ENCODE data around the gene TCF23. TPM values are rescaled to one million over a fixed set of nuclear protein-coding genes. Genes with fewer than 3 reads are reported as not detected.

Gene TCF23
- total RNA-seq, 1 donor from 2014 or later: not detected

- intact Hi-C loops (cut with DNase I): no loop called here
- DNase-seq (ENCODE audit: low spot score): no peak
These were observed 20.7 kb upstream of the TCF23 start for GRCh38 chr2:27127883-27128667.

GRCh38 chr2:27128668-27129571 is 19.9 kb upstream of the TCF23 start:
- no peak for DNase-seq (ENCODE audit: low spot score)
- intact Hi-C loops (cut with DNase I): no loop called here

GRCh38 chr2:27130396-27130795 is 18.4 kb upstream of the TCF23 start:
- intact Hi-C loops (cut with DNase I): no loop called here

GRCh38 chr2:27131429-27131828 is 17.4 kb upstream of the TCF23 start:
- intact Hi-C loops (cut with DNase I): no loop called here
- DNase-seq (ENCODE audit: low spot score): no peak

More at GRCh38 chr2:27130396-27130795, 18.4 kb upstream of the TCF23 start:
- DNase-seq (ENCODE audit: low spot score): no peak

GRCh38 chr2:27133195-27133875 is 15.5 kb upstream of the TCF23 start:
- intact Hi-C loops (cut with DNase I): no loop called here
- no peak for DNase-seq (ENCODE audit: low spot score)

- intact Hi-C loops (cut with DNase I): loop anchor here (2.0 kb wide), 1 partner anchor 79 kb away; the partner anchor contains the start of genes ATRAID and SLC5A6
- peak; percentile 98 for DNase-seq (ENCODE audit: low spot score)
These were observed 14.7 kb upstream of the TCF23 start, which contains the start of gene PREB for GRCh38 chr2:27133905-27134780. Gene PREB, minus strand, starts transcription at chr2:27134636. Its CDS starts 215 bp downstream, at chr2:27134421.

GRCh38 chr2:27134781-27135477 is 13.9 kb upstream of the TCF23 start:
- no peak for DNase-seq (ENCODE audit: low spot score)

GRCh38 chr2:27135478-27135955 is 13.3 kb upstream of the TCF23 start:
- intact Hi-C loops (cut with DNase I): loop anchor here (2.0 kb wide), 1 partner anchor 77 kb away; the partner anchor contains the start of genes ATRAID and SLC5A6
- DNase-seq (ENCODE audit: low spot score): no peak

More at GRCh38 chr2:27134781-27135477, 13.9 kb upstream of the TCF23 start:
- intact Hi-C loops (cut with DNase I): loop anchor here (2.0 kb wide), 1 partner anchor 78 kb away; the partner anchor contains the start of genes ATRAID and SLC5A6

- intact Hi-C loops (cut with DNase I): no loop called here
- no peak for DNase-seq (ENCODE audit: low spot score)
These were observed 12.1 kb upstream of the TCF23 start for GRCh38 chr2:27136751-27137150.

- intact Hi-C loops (cut with DNase I): no loop called here
- DNase-seq (ENCODE audit: low spot score): no peak
These were observed 11.4 kb upstream of the TCF23 start for GRCh38 chr2:27137322-27137935.

- intact Hi-C loops (cut with DNase I): no loop called here
- DNase-seq (ENCODE audit: low spot score): no peak
These were observed 10.7 kb upstream of the TCF23 start for GRCh38 chr2:27138111-27138510.

GRCh38 chr2:27139310-27139709 is 9.5 kb upstream of the TCF23 start, which contains the start of gene PRR30:
Gene PRR30, minus strand, starts transcription at chr2:27139410. Its CDS starts 1,081 bp downstream, at chr2:27138329.
- intact Hi-C loops (cut with DNase I): no loop called here
- DNase-seq (ENCODE audit: low spot score): no peak

GRCh38 chr2:27143285-27143684 is 5.5 kb upstream of the TCF23 start:
- intact Hi-C loops (cut with DNase I): no loop called here
- no peak for DNase-seq (ENCODE audit: low spot score)

- no peak for DNase-seq (ENCODE audit: low spot score)
- intact Hi-C loops (cut with DNase I): no loop called here
These were observed 3.1 kb upstream of the TCF23 start for GRCh38 chr2:27145682-27146081.

- intact Hi-C loops (cut with DNase I): no loop called here
These were observed 869 bp upstream of the TCF23 start for GRCh38 chr2:27147935-27148334.

GRCh38 chr2:27149570-27150405 is 984 bp downstream of the TCF23 start:
- DNase-seq (ENCODE audit: low spot score): no peak
- intact Hi-C loops (cut with DNase I): no loop called here

More at GRCh38 chr2:27147935-27148334, 869 bp upstream of the TCF23 start:
- DNase-seq (ENCODE audit: low spot score): no peak
